Fibroblast of mammary gland (primary cell): ENCODE measurements around the gene IMMT.
"Not testable (repeated sequence)": the region's sequence is repeated elsewhere in the genome, so short reads cannot be mapped to it uniquely, and the experiment has no call there.

ENCODE experiments used
- DNase-seq: peaks from one replicate; pipeline ENCODE4 v3.0.0-alpha.2; 2010; ENCODE audit warnings: low read depth
- H3K4me3 ChIP-seq: 2 replicates; pipeline ENCODE4 v1.5.1; 2011; ENCODE audit warnings: low read depth, mild to moderate bottlenecking, low read length, moderate library complexity; ENCODE audit not compliant: control insufficient read depth
- TF ChIP-seq, protein P1 (sequence below): conservative IDR thresholded peaks from 2 replicates; pipeline ENCODE4 v1.5.1; 2011; ENCODE audit warnings: low read depth, low read length, inconsistent platforms; ENCODE audit not compliant: control insufficient read depth, insufficient read depth

IMMT gene

DNA sequence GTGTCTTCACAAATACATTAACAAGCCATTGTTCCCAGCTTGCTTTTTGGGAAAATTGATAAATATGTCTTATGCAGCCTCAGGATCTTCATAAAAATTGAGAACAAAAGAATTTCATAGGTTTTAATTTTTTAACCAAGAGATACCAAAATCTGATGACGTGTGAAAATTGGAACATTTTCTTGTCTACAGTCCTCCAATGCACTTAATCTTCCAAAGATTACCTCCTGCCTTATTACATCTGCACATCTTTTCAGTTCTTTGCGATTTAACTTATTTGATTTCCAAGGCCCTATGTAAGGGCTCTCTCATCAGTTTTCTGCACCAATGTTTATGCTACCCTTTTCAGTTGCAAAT lies 7.1 kb upstream of the IMMT start:
- no peak overlapping the region for H3K4me3 ChIP-seq
- TF ChIP-seq, protein P1, sequence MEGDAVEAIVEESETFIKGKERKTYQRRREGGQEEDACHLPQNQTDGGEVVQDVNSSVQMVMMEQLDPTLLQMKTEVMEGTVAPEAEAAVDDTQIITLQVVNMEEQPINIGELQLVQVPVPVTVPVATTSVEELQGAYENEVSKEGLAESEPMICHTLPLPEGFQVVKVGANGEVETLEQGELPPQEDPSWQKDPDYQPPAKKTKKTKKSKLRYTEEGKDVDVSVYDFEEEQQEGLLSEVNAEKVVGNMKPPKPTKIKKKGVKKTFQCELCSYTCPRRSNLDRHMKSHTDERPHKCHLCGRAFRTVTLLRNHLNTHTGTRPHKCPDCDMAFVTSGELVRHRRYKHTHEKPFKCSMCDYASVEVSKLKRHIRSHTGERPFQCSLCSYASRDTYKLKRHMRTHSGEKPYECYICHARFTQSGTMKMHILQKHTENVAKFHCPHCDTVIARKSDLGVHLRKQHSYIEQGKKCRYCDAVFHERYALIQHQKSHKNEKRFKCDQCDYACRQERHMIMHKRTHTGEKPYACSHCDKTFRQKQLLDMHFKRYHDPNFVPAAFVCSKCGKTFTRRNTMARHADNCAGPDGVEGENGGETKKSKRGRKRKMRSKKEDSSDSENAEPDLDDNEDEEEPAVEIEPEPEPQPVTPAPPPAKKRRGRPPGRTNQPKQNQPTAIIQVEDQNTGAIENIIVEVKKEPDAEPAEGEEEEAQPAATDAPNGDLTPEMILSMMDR, result no peak

DNA sequence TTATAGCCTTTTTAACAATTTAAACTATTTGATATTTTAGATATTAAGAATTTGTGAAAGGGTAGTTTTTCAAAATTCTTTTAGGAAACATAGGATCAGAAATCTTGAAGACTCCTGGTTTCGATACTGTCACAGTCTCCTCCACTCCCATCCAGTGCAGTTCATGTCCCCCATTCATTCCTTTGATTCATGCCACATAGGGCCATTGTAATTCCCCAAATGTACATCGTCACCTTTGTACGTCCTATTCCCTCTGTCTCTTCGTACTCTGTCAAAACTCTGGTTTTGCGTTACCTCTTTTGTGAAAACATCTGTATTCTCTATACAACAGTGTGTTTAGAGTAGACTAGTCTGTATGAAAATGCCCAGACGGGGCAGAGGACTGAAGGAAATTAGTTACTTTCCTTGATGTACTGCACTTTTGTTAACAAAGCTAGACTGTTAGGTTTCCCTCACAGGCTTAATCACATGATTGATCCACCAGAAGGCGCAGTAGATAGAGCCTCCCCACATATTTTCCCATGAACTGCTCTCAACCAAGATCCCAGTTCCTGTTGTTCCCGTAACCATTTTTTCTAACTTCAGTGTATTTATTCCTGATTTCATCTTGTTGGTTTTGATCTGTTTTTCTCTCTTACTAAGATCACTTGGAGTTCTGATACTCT lies 6.5 kb upstream of the IMMT start:
- peak; percentile 41 for DNase-seq
- TF ChIP-seq, protein P1, result no peak
- no peak overlapping the region for H3K4me3 ChIP-seq

More for the DNA sequence above, 7.1 kb upstream of the IMMT start:
- DNase-seq, result no peak

DNA sequence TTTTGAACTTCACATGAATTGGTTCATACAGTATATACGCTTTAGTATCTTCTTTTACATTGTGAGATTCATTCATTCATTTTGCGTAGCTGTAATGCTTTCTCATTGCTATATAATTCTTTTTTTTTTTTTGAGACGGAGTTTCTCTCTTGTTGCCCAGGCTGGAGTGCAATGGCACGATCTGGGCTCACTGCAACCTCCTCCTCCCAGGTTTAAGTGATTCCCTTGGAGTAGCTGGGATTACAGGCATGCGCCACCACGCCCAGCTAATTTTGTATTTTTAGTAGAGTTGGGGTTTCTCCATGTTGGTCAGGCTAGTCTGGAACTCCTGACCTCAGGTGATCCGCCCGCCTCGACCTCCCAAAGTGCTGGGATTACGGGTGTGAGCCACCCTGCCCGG lies 5.3 kb upstream of the IMMT start:
- DNase-seq, result not testable (repeated sequence)
- H3K4me3 ChIP-seq, result peak overlapping the region; percentile 96

DNA sequence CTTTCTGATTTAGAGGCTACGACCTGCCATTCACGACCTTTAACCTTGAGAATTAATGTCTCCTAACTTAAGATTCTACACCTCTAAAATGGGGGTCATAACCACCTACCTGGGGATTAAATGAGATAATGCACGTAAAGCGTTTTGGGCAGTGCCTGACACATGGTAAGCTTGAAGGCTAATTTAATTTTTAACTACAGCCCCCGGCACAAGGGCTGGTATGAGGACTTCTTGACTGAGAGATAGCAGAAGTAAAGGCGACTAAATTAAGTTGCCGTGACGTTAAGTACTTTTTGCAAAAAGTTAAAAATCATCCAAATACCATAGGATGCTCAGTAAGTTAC lies 4.5 kb upstream of the IMMT start:
- no peak for DNase-seq
- peak overlapping the region; percentile 96 for H3K4me3 ChIP-seq
- TF ChIP-seq, protein P1, result no peak

DNA sequence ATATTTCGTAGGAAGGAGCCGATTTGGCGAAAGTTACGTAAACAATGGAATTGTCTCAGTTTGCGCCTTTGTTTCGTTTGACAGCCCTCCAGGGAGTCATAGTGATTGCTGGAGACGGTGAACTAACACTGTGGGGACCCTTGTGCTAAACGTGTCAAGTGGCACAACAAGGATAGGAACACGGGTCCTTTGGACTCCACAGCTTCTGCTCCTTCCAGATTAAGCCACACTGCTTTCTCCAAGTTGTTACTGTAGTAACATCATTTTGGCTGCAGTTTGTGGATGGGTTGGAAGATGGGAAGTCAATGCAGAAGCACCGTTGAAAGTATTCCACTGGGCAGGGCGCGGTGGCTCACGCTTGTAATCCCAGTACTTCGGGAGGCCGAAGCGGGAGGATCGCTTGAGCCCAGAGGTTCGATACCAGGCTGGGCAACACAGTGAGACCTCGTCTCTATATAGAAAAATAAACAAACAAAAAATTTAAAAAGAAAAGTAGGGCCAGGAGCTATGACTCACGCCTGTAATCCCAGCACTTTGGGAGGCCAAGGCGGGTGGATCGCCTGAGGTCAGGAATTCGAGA lies 636 bp upstream of the IMMT start:
- TF ChIP-seq, protein P1, result no peak

DNA sequence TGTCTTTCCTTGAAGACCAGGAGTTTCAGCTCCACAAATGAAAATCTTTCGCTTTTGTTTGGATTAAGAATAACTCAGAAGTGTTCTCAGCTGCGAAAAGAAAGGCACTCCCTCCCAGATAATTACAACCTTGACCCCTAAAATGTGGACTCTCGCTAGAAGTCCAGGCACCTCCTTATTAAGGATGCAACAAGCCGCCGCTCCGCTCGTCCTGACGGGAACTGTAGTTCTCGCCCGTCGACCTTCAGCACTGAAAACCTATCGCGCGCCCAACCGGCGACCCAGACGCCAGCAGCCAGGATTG lies 559 bp downstream of the IMMT start:
- DNase-seq, result no peak
- TF ChIP-seq, protein P1, result no peak
- peak overlapping the region; percentile 87 for H3K4me3 ChIP-seq

More for the DNA sequence above, 636 bp upstream of the IMMT start:
- no peak for DNase-seq
- peak overlapping the region; percentile 87 for H3K4me3 ChIP-seq

DNA sequence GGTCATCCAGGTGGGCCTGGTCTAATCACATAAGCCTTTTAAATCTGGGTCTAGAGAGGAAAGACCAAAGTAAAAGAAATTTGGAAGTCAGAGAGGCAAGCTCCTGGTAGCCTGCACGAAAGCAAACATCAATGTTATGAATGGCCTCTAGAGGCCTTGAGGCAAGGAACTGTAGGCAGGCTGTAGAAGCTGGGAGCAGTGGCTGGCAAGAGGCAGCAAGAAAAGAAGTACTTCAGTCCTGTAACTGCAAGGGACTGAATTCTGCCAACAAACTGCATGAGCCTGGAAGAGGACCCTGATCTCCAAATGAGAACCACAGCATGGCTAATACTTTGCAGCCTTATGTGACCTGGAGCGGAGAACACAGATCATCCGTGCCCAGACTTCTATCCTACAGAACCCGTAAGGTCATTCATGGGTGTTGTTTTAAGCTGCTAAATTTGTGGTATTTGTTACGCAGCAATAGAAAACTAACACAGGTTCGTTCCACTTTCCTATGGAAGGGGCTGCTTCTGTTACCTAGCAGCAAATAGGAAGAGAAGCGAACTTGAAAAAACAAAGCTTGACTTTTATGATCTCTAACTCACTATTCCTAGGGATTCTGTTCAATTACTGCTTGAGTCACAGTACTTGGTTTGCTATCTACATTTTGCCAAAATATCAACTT lies 1.2 kb downstream of the IMMT start:
- DNase-seq, result no peak
- peak overlapping the region; percentile 87 for H3K4me3 ChIP-seq
- TF ChIP-seq, protein P1, result no peak
